Rectal smooth muscle tissue (tissue), 1 donor: ENCODE results near the gene MARCHF9.

ENCODE experiments used
- H3K27ac ChIP-seq: one replicate; pipeline ENCODE4 v1.7.0; 2013; ENCODE audit warnings: low read depth, low read length, inconsistent platforms
- H3K27me3 ChIP-seq: one replicate; pipeline ENCODE4 v1.7.0; 2013; ENCODE audit warnings: low read length; ENCODE audit not compliant: control insufficient read depth, insufficient read depth
- H3K36me3 ChIP-seq: one replicate; pipeline ENCODE4 v1.7.0; 2013; ENCODE audit warnings: low read length; ENCODE audit not compliant: control insufficient read depth, insufficient read depth
- H3K4me1 ChIP-seq: one replicate; pipeline ENCODE4 v1.7.0; 2013; ENCODE audit warnings: low read length; ENCODE audit not compliant: control insufficient read depth, insufficient read depth
- H3K4me3 ChIP-seq: one replicate; pipeline ENCODE4 v1.7.0; 2013; ENCODE audit warnings: low read length
- H3K9ac ChIP-seq: one replicate; pipeline ENCODE4 v1.7.0; 2013; ENCODE audit warnings: low read length

MARCHF9 gene

DNA sequence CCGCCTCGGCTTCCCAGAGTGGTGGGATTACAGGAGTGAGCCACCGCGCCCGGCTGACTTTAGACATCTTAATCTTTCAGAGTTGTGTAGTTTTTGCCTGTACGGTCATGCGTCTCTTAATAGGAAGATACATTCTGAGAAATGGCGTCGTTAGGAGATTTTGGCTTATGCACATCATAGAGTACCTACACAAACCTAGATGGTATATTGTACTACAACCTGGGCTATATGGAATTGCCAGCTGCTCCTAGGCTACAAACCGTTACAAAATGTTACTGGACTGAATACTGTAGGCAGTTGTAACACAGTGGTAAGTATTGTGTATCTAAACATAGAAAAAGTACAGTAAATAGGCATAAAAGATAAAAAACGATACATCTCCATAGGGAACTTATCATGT, 29.0 kb downstream of the MARCHF9 start:
- Histone ChIP-seq H3K27ac (no peak overlapping the region), H3K36me3 (peaks cover 17% of the 10 kb centered on the region), H3K4me3 (peak overlapping the region; percentile 6)

DNA sequence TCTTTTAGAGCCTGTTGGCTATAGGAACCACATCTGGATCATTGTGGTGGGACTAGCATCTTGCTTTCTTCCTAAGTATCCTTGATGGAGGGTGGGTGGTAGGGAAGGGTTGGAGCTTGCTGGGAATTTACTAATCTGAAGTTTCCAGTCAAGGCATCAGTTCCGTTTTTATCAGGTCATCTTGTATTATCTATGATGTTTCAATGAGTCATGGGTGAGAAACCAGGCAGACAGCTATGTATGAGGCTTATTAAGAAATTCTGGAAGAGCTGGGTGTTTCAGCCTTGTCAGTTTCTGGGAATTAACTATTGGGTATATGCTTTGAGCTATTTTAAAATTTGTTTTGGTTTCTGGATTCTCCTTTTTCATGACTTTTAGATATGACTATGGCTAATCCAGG, 39.0 kb downstream of the MARCHF9 start:
- Histone ChIP-seq H3K27ac (no peak overlapping the region), H3K9ac (no peak overlapping the region), H3K27me3 (no peaks in the 10 kb centered on the region), H3K4me1 (no peaks in the 10 kb centered on the region), H3K4me3 (no peak overlapping the region), H3K36me3 (peaks cover 11% of the 10 kb centered on the region)

More for the DNA sequence above, 29.0 kb downstream of the MARCHF9 start:
- Histone ChIP-seq H3K27me3 (no peaks in the 10 kb centered on the region), H3K9ac (no peak overlapping the region), H3K4me1 (peaks cover 3% of the 10 kb centered on the region)

DNA sequence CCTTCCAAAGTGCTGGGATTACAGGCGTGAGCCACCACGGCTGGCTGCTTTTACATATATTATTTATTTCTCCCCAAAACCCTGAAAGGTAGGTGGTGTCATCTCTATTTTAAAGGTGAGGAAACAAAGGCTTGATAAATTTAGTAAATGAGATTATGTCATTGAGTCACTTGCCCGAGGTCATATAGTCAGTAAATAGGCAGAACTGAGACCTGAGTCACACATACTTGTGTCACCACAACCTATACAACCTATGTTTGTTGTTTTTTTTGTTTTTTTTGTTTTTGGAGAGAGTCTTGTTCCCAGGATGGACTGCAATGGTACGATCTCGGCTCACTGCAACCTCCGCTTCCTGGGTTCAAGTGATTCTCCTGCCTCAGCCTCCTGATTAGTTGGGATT, 40.5 kb downstream of the MARCHF9 start:
- no peak overlapping the region for H3K9ac ChIP-seq
- H3K4me3 ChIP-seq, result no peak overlapping the region
- H3K36me3 ChIP-seq, result peaks cover 18% of the 10 kb centered on the region
- H3K27me3 ChIP-seq, result no peaks in the 10 kb centered on the region
- H3K27ac ChIP-seq, result no peak overlapping the region
- H3K4me1 ChIP-seq, result no peaks in the 10 kb centered on the region

DNA sequence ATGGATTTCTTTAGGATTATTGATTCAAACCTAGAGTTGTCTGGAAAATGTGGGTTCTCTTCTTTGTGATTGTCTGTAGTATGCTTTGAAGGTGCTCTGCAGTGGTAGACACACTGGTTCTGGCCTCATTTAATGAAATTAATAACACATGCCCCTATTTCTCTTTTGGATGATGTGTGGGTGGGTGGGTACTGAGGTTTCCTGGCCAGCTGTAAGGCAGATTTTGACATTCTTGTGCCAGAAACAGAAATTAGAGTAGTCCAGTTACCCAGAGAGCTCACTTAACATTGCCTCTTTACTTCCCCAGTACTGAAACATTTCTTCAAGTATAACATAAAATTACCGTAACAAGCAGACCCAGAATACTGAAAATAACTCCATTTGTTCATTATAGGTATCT, 42.1 kb downstream of the MARCHF9 start:
- Histone ChIP-seq H3K27ac (no peak overlapping the region), H3K9ac (no peak overlapping the region), H3K36me3 (peaks cover 20% of the 10 kb centered on the region), H3K4me1 (no peaks in the 10 kb centered on the region), H3K27me3 (no peaks in the 10 kb centered on the region), H3K4me3 (no peak overlapping the region)

DNA sequence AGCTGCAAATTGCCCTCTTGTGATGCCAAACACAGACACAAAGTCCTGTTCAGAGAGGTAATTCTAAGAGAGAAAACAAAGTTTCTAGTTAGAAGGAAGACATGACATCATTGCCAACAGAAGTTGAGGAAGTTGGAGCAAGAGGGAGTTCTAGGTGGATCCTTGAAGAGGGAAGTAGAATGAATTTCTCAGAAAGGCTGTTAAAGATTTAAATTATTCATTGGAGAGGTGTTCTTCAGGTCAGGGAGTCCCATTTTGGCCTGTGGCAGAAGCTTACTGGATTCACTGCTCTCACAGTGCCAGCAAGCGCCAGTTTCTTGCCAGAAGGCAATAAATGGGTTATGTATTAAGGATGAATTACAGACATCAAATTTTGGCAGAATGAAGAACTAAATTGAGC, 43.0 kb downstream of the MARCHF9 start:
- H3K9ac ChIP-seq, result no peak overlapping the region
- no peaks in the 10 kb centered on the region for H3K4me1 ChIP-seq
- H3K36me3 ChIP-seq, result peaks cover 25% of the 10 kb centered on the region
- no peaks in the 10 kb centered on the region for H3K27me3 ChIP-seq
- H3K4me3 ChIP-seq, result no peak overlapping the region
- H3K27ac ChIP-seq, result no peak overlapping the region

DNA sequence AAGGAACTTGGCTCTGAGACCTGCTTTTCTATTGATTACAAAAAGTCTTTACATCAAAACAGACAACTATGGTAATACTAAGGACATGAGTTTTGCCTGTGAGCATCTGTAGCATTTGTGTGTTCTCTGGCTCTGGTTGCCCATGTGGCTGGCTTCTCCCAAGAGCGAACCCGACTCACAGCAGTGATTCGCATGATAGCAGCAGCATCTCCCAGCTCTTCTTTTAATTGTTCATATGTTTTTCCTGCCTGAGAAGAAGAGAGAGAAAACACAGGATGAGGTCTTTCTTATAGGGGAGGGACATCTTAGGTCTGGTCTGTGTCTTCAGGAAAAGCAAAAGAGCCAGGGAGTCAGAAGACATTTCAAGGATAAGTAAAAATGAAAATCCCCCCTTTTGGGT, 46.1 kb downstream of the MARCHF9 start:
- Histone ChIP-seq H3K27me3 (no peaks in the 10 kb centered on the region), H3K27ac (no peak overlapping the region), H3K4me1 (no peaks in the 10 kb centered on the region), H3K9ac (no peak overlapping the region), H3K4me3 (no peak overlapping the region), H3K36me3 (peaks cover 22% of the 10 kb centered on the region)

DNA sequence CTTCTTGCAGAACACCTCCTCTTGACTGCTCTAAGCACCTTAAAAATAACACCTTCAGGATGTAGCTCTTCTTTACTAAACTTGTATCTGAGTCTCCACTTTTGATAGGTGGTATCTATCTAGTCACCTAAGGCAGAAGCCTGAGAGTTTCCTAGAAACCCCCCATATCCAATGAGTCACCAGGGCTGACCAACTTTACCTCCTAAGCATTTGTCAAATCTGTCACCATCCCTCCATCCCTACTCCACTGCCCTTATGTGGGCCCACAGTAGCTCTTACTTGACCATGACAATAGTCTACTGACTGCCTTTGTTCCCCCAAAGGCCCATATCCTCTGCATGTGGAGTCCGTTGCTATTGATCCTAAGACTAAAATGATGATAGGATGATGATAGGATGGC, 47.7 kb downstream of the MARCHF9 start:
- Histone ChIP-seq H3K9ac (no peak overlapping the region), H3K27ac (no peak overlapping the region), H3K4me1 (no peaks in the 10 kb centered on the region), H3K36me3 (peaks cover 18% of the 10 kb centered on the region), H3K4me3 (no peak overlapping the region), H3K27me3 (no peaks in the 10 kb centered on the region)

DNA sequence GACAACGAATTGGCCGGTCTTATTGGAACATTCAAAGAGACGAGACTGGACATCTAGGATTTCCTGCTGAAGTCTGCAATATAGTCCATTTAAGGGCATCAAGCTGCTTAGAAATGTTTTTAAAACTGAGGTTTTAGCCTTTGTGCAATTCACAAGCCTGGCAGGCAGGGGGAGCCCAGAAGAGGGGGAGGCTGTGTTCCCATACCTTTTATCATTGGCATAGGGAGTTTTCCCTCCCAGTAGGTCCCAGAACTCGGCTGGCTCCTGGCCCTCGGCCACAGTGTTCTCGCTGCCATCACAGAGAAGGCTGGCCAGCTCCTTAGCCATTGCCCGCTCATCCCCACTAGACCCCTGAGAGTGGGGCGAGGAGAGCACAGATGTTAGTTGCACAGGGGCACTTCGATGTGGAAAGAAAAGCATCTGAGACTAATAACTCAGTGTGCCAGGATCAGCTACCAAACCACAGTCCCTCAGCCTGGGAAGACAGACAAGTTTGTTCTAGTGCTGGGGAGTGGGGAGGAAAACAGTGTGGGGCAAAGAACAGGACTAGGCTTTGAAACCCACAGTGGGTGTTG, 48.5 kb downstream of the MARCHF9 start:
- Histone ChIP-seq H3K9ac (no peak overlapping the region), H3K36me3 (peaks cover 20% of the 10 kb centered on the region), H3K27me3 (no peaks in the 10 kb centered on the region), H3K4me1 (no peaks in the 10 kb centered on the region), H3K4me3 (no peak overlapping the region), H3K27ac (no peak overlapping the region)

DNA sequence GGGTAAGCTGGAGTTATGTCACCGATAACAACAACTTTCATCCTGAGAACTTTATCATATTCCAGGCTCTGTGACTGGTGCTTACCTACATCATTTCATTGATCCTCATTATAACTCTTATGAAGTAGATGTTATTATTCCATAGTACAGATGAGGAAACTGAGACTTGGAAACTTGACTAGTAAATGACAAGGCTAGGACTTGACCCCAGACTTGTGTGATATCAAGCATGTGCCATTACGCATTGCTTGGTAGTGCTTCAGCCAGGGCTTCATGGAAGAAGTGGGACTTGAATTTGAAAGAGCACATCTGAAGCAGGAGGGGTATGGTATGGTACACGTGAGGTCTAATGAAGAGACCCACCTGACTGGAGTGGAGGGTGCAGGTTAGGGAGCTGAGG, 51.8 kb downstream of the MARCHF9 start:
- Histone ChIP-seq H3K9ac (no peak overlapping the region), H3K4me3 (no peak overlapping the region), H3K36me3 (peaks cover 37% of the 10 kb centered on the region), H3K27me3 (no peaks in the 10 kb centered on the region), H3K27ac (no peak overlapping the region), H3K4me1 (no peaks in the 10 kb centered on the region)

DNA sequence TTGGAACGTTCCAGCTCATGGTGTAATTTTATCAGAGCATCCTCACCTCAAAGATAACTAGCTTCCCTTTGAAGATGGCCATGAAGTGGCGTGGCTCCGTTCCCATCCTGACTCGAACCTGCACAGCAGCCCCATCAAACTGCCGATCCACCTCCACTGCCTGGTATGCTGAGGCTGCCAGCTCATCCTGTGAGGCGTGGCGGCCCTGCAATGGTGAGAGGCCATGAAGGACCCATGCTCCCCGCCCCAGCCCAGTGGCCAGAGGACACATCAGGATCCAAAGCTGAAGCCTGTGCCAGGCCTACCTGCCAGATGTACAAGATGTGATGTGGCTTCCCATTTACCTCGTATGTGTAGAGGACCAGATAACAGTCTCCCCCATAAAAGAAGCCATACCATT, 52.4 kb downstream of the MARCHF9 start:
- no peak overlapping the region for H3K27ac ChIP-seq
- no peak overlapping the region for H3K4me3 ChIP-seq
- peaks cover 34% of the 10 kb centered on the region for H3K36me3 ChIP-seq
- no peak overlapping the region for H3K9ac ChIP-seq
- H3K4me1 ChIP-seq, result no peaks in the 10 kb centered on the region
- no peaks in the 10 kb centered on the region for H3K27me3 ChIP-seq

DNA sequence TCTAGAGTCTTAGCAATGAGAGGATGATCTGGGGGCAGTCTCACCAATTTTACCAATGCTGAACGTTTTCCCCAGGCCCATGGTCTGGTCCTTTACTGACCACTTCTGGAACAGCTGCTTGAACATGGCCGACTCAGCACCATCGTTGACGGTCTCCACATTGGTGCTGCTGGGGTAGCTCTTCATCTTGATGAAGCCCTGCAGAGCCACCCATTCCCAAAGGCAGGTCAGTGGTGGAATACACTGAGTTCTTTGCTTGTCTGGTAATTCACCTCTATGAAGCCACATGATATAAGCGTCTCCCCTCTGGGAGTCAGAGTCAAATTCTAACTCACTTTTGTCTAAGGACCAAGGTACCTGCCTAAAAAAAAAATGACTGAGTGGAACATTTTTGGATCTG, 53.4 kb downstream of the MARCHF9 start:
- Histone ChIP-seq H3K4me3 (no peak overlapping the region), H3K36me3 (peaks cover 28% of the 10 kb centered on the region), H3K27ac (no peak overlapping the region), H3K9ac (no peak overlapping the region), H3K4me1 (no peaks in the 10 kb centered on the region), H3K27me3 (no peaks in the 10 kb centered on the region)

DNA sequence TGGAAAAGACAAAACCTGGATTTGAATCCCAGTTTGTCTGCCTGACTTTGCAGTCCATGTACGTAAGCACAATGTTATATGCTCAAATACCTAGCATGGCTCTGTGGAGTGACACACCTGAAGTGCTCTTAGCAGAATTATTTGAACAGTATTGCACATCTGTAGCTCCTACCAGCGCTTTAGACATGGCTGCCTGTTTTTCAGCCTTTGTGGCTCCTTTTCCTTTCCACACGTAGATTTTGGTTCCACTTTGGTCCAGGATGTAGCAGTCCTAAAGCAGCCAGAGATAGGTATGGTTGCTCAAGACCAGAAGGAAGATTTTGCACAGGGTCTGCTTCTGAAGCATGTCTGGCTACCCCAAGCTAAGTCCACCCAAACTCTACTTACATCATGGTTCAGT, 54.5 kb downstream of the MARCHF9 start:
- no peaks in the 10 kb centered on the region for H3K27me3 ChIP-seq
- no peaks in the 10 kb centered on the region for H3K4me1 ChIP-seq
- H3K36me3 ChIP-seq, result peaks cover 28% of the 10 kb centered on the region
- H3K4me3 ChIP-seq, result no peak overlapping the region
- no peak overlapping the region for H3K9ac ChIP-seq
- no peak overlapping the region for H3K27ac ChIP-seq
